AG04450 (cell line): ENCODE data around the gene ACSL6. TPM values are rescaled to one million over a fixed set of nuclear protein-coding genes. Genes with fewer than 3 reads are reported as not detected.

Source experiments
- CTCF ChIA-PET: fragments of 300-600, 350-600 bp; formaldehyde crosslinking; extraction: SDS; loops from one replicate; lab custom pipeline; 2022; ENCODE audit warnings: antibody characterized with exemption, inconsistent platforms; lab: Charles Lee
- POLR2A ChIA-PET: fragments of 350-600 bp; formaldehyde crosslinking; extraction: SDS; loops from one replicate; lab custom pipeline; 2021; ENCODE audit warnings: antibody characterized with exemption, inconsistent platforms; lab: Yijun Ruan, JAX
- DNase-seq: peaks from one replicate; pipeline ENCODE4 v3.0.0-alpha.2; 2011; ENCODE audit warnings: low read depth, low spot score
- H3K27ac ChIP-seq: one replicate; pipeline ENCODE4 v1.5.1; 2012; ENCODE audit warnings: low read depth, low read length, control low read depth
- H3K27me3 ChIP-seq: one replicate; pipeline ENCODE4 v1.6.0; 2012; ENCODE audit warnings: low read length; ENCODE audit not compliant: control insufficient read depth, insufficient read depth
- H3K4me3 ChIP-seq: 2 replicates; pipeline ENCODE4 v1.5.1; 2011; ENCODE audit warnings: mild to moderate bottlenecking, low read depth, low read length, control low read depth
- H3K9me3 ChIP-seq: 2 replicates; pipeline ENCODE4 v1.5.1; 2012; ENCODE audit warnings: low read length; ENCODE audit not compliant: control insufficient read depth, insufficient read depth
- polyA plus RNA-seq: library from polyadenylated mRNA; depleted of rRNA; stranded (reverse); fragments of >200 nt; gene quantifications from 2 replicates; pipeline ENCODE4 v1.2.3, GENCODE V29; 2011
- TF ChIP-seq, protein P1 (sequence below): IDR thresholded peaks from 2 replicates; pipeline ENCODE4 v1.5.1; 2011; ENCODE audit warnings: low read depth, low read length, control low read depth, inconsistent platforms

ACSL6 gene
- polyA plus RNA-seq, 1 experiment, result not detected

- DNase-seq, result no peak
- H3K27me3 ChIP-seq, result peaks cover 17% of the 10 kb centered on the region
- no peak overlapping the region for H3K4me3 ChIP-seq
- ChIA-PET CTCF (no interaction called here), POLR2A (no interaction called here)
- no peaks in the 10 kb centered on the region for H3K9me3 ChIP-seq
- TF ChIP-seq, protein P1, sequence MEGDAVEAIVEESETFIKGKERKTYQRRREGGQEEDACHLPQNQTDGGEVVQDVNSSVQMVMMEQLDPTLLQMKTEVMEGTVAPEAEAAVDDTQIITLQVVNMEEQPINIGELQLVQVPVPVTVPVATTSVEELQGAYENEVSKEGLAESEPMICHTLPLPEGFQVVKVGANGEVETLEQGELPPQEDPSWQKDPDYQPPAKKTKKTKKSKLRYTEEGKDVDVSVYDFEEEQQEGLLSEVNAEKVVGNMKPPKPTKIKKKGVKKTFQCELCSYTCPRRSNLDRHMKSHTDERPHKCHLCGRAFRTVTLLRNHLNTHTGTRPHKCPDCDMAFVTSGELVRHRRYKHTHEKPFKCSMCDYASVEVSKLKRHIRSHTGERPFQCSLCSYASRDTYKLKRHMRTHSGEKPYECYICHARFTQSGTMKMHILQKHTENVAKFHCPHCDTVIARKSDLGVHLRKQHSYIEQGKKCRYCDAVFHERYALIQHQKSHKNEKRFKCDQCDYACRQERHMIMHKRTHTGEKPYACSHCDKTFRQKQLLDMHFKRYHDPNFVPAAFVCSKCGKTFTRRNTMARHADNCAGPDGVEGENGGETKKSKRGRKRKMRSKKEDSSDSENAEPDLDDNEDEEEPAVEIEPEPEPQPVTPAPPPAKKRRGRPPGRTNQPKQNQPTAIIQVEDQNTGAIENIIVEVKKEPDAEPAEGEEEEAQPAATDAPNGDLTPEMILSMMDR, result no peak
- H3K27ac ChIP-seq, result no peak overlapping the region
These were observed 39.4 kb upstream of the ACSL6 start for GRCh38 chr5:132050661-132051552.

DNA sequence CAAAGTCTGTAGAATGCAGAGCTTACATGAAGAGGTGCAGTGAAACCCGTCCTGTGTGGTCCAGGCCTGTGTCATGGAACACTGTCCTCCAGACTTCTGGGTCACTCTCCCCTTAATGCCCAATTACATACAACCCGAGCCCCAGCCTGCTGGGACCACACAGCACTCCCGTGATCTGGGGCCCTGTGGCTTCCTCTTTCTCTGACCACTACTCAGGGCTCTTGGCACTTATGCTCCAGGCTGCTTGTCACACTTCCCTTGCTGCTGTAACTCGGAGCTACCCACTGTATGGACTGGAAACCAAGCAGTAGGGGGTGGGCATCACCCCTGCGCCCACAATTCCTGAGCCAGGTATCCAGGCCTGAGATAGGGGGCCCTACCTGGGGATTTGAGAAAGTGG is 38.7 kb upstream of the ACSL6 start:
- ChIA-PET CTCF (interaction anchor here (1.0 kb wide), 1 partner anchor 15 kb away, joined by 4 read pairs; no protein-coding TSS in a partner anchor), POLR2A (no interaction called here)
- TF ChIP-seq, protein P1, result no peak
- no peak overlapping the region for H3K27ac ChIP-seq
- H3K9me3 ChIP-seq, result no peaks in the 10 kb centered on the region
- DNase-seq, result no peak
- peaks cover 16% of the 10 kb centered on the region for H3K27me3 ChIP-seq
- H3K4me3 ChIP-seq, result no peak overlapping the region

- H3K4me3 ChIP-seq, result no peak overlapping the region
- no peaks in the 10 kb centered on the region for H3K9me3 ChIP-seq
- TF ChIP-seq, protein P1, result no peak
- DNase-seq, result no peak
- peaks cover 15% of the 10 kb centered on the region for H3K27me3 ChIP-seq
- H3K27ac ChIP-seq, result no peak overlapping the region
- POLR2A ChIA-PET, result no interaction called here
- CTCF ChIA-PET, result interaction anchor here (0.6 to 1.0 kb wide), 3 partner anchors 13 to 1929 kb away, joined by 3 to 6 read pairs (median 4); no protein-coding TSS in a partner anchor
These were observed 38.1 kb upstream of the ACSL6 start for GRCh38 chr5:132049559-132049958.

GRCh38 chr5:132049093-132049492 is 37.6 kb upstream of the ACSL6 start:
- H3K27me3 ChIP-seq, result peaks cover 15% of the 10 kb centered on the region
- TF ChIP-seq, protein P1, result no peak
- ChIA-PET POLR2A (no interaction called here), CTCF (interaction anchor here (0.9 to 1.0 kb wide), 2 partner anchors 14 to 16 kb away, joined by 3 to 4 read pairs; no protein-coding TSS in a partner anchor)
- H3K27ac ChIP-seq, result no peak overlapping the region
- no peak for DNase-seq
- H3K4me3 ChIP-seq, result no peak overlapping the region
- H3K9me3 ChIP-seq, result no peaks in the 10 kb centered on the region

- Histone ChIP-seq H3K27ac (no peak overlapping the region), H3K9me3 (no peaks in the 10 kb centered on the region), H3K27me3 (peaks cover 15% of the 10 kb centered on the region), H3K4me3 (no peak overlapping the region)
- ChIA-PET POLR2A (interaction anchor here (0.7 kb wide), 1 partner anchor 15 kb away, joined by 3 read pairs; no protein-coding TSS in a partner anchor), CTCF (no interaction called here)
- no peak for DNase-seq
- TF ChIP-seq, protein P1, result no peak
These were observed 35.4 kb upstream of the ACSL6 start for GRCh38 chr5:132046880-132047299.
